Lower lobe of right lung (tissue), 2 donors: ENCODE measurements around the gene HSPE1. TPM values are rescaled to one million over a fixed set of nuclear protein-coding genes. Genes with fewer than 3 reads are reported as not detected.

ENCODE experiments used
- ATAC-seq, 2 donors: fragments of 200-7000 bp; cut with Tn5 transposase; one replicate each; pipeline ENCODE4 v1.9.1; 2020 to 2022; ENCODE audit warnings: mild to moderate bottlenecking in 2 of 2, moderate library complexity in 2 of 2
- DNase-seq: peaks from one replicate; pipeline ENCODE4 v3.0.0-alpha.2; 2020
- H3K27ac ChIP-seq: fragments of 200-600 bp; one replicate; pipeline ENCODE4 v1.8.0; 2022
- H3K27me3 ChIP-seq: fragments of 200-600 bp; one replicate; pipeline ENCODE4 v1.8.0; 2022; ENCODE audit warnings: low read depth
- H3K36me3 ChIP-seq: fragments of 200-600 bp; one replicate; pipeline ENCODE4 v1.8.0; 2022; ENCODE audit warnings: mild to moderate bottlenecking
- H3K4me1 ChIP-seq: fragments of 200-600 bp; one replicate; pipeline ENCODE4 v1.8.0; 2022
- H3K4me3 ChIP-seq: fragments of 200-600 bp; one replicate; pipeline ENCODE4 v1.8.0; 2022; ENCODE audit warnings: mild to moderate bottlenecking
- H3K9me3 ChIP-seq: fragments of 200-600 bp; one replicate; pipeline ENCODE4 v1.8.0; 2022
- CTCF ChIP-seq: fragments of 200-600 bp; IDR thresholded peaks from one replicate; pipeline ENCODE4 v1.8.0; 2022; ENCODE audit warnings: antibody characterized with exemption, mild to moderate bottlenecking
- intact Hi-C: fragments of 100-400 bp; cut with DNase I; formaldehyde crosslinking; loops from one replicate; pipeline ENCODE4 v1.11.0; 2022
- total RNA-seq: library from RNA; stranded (reverse); fragmentation: NEBNext Ultra II Directional; extraction: Animal tissue kit (Norgen Biotek cat#: 25700); gene quantifications from one replicate; pipeline ENCODE4 v1.2.1, GENCODE V29; 2021
- donor health status: DM: no; HTN: yes; CAD: no; lungs with severe emphysema.

Gene HSPE1
- total RNA-seq, 1 donor from 2014 or later = 65.3 TPM

DNA sequence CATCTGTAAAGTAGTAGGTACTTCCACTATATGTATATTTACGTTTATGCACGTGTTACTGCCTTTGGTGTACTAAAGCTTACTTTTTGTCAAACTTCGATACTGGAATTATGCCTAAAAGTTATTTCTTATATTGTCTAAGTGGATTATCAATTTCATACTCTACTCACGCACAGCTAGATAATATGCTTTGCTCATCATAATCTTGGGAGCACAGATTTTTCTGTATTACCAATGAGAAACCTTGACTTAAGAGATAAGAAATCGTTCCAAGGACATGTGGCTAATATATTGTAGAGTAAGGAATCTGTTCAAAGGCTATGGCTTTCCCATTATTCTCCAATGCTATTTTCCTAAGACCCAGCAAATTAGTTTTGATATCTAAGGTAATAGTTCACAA is 6.5 kb downstream of the HSPE1 start:
- intact Hi-C loops = loop anchor here (10.0 kb wide), 1 partner anchor 268 kb away; no protein-coding TSS in a partner anchor
- no peaks in the 10 kb centered on the region for H3K9me3 ChIP-seq
- H3K36me3 ChIP-seq = peaks cover 30% of the 10 kb centered on the region
- H3K4me1 ChIP-seq = peaks cover 14% of the 10 kb centered on the region
- DNase-seq (no peak), ATAC-seq (no peak)
- TF ChIP-seq CTCF = no peak
- H3K4me3 ChIP-seq = no peak overlapping the region
- H3K27me3 ChIP-seq = no peaks in the 10 kb centered on the region
- H3K27ac ChIP-seq = no peak overlapping the region

- Histone ChIP-seq H3K9me3 (no peaks in the 10 kb centered on the region), H3K27ac (no peak overlapping the region), H3K4me3 (no peak overlapping the region), H3K4me1 (peaks cover 21% of the 10 kb centered on the region), H3K36me3 (no peaks in the 10 kb centered on the region), H3K27me3 (no peaks in the 10 kb centered on the region)
- intact Hi-C loops = no loop called here
- DNase-seq = no peak
- no peak for TF ChIP-seq CTCF
- ATAC-seq = no peak
Observed at GRCh38 chr2:197513915-197514314, 13.7 kb downstream of the HSPE1 start.

DNA sequence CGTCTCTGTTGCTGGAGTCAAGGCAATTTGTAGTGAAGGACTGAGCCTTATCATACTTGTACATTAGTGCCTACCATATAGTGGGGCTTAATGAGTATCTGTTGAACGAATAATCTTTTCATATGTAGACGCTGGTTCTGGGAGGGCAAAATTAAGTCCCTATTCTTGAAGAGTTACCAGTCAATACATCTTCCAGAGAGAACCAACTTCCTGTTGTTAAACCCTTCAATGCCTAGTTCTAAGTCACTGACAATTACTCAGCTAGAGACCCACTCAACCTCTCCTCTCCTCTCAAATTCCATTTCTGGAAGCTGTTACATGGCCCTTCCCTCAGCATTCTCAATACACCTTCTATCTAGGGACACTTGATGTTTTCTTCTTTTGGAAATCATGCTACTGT is 14.6 kb downstream of the HSPE1 start:
- H3K9me3 ChIP-seq = no peaks in the 10 kb centered on the region
- intact Hi-C loops = no loop called here
- peaks cover 25% of the 10 kb centered on the region for H3K4me1 ChIP-seq
- H3K4me3 ChIP-seq = peak overlapping the region; percentile 93
- peak overlapping the region; percentile 95 for H3K27ac ChIP-seq
- DNase-seq = no peak
- H3K36me3 ChIP-seq = no peaks in the 10 kb centered on the region
- no peaks in the 10 kb centered on the region for H3K27me3 ChIP-seq
- TF ChIP-seq CTCF = no peak
- no peak for ATAC-seq

DNA sequence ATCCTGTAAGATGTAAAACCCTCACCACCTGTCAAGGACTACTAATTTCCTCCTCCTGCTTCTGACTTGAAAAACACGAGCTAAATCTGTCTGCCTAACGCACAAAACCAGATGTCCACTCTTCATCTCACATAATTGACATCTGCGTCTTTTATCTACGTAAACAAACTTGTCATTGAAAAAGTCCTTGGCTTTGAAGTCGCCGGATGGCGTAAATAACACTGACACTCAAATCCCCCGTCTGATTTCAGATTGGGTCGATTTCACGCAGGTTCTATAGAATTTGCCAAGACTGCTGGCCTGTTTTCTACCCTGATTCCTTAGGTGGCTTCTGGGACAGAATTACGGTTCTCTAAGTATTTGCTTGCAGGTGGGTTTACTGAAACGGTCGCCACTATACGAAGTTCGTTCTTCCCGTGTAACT is 15.1 kb downstream of the HSPE1 start:
- peaks cover 3% of the 10 kb centered on the region for H3K36me3 ChIP-seq
- peaks cover 30% of the 10 kb centered on the region for H3K4me1 ChIP-seq
- H3K27ac ChIP-seq = peak overlapping the region; percentile 95
- TF ChIP-seq CTCF = no peak
- ATAC-seq (peak in 1 of 2 donors; percentile 1), DNase-seq (no peak)
- intact Hi-C loops = no loop called here
- peak overlapping the region; percentile 93 for H3K4me3 ChIP-seq
- no peaks in the 10 kb centered on the region for H3K27me3 ChIP-seq
- no peaks in the 10 kb centered on the region for H3K9me3 ChIP-seq

GRCh38 chr2:197515739-197516392 is 15.7 kb downstream of the HSPE1 start, which contains the start of gene MOB4:
TSS of gene MOB4 (plus strand) at chr2:197516066. CDS start at chr2:197516087, 21 bp downstream.
- no peaks in the 10 kb centered on the region for H3K27me3 ChIP-seq
- peaks cover 4% of the 10 kb centered on the region for H3K36me3 ChIP-seq
- H3K27ac ChIP-seq = peak within 1 kb of the TSS; percentile 95
- intact Hi-C loops = no loop called here
- H3K4me3 ChIP-seq = peak within 1 kb of the TSS; percentile 93
- peak; percentile 98 for DNase-seq
- ATAC-seq = peak; percentile 99 to 100
- H3K9me3 ChIP-seq = no peaks in the 10 kb centered on the region
- peaks cover 30% of the 10 kb centered on the region for H3K4me1 ChIP-seq
- TF ChIP-seq CTCF = no peak
